NCI-H69 (cell line): ENCODE results near the gene CD40.
"Not testable (repeated sequence)": the region's sequence is repeated elsewhere in the genome, so short reads cannot be mapped to it uniquely, and the experiment has no call there.

Experiments
- DNase-seq: peaks from one replicate; lab custom pipeline; 2025; lab: John Stamatoyannopoulos, UW

Gene CD40

DNA sequence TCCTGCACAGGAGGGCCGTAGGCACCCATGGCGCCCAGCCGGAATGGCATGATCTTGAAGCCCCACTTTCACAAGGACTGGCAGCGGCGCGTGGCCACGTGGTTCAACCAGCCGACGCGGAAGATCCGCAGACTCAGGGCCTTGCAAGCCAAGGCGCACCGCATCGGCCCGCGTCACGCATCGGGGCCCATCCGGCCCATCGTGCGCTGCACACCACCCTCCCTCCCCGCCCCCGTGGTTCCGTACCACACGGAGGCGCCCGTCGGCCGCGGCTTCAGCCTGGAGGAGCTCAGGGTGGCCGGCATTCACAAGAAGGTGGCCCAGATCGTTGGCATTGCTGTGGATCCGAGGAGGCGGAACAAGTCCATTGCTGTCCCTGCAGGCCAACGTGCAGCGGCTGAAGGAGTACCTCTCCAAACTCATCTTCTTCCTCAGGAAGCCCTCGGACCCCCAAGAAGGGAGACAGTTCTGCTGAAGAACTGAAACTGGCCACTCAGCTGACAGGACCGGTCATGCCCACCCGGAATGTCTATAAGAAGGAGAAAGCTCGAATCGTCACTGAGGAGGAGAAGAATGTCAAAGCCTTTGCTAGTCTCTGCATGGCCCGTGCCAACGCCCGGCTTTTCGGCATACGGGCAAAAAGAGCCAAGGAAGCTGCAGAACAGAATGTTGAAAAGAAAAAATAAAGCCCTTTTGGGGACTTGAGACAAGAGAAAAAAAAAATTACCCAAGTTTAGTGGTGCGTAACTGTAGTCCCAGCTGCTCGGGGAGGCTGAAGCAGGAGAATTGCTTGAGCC lies 18.4 kb upstream of the CD40 start:
- DNase-seq, result no peak

DNA sequence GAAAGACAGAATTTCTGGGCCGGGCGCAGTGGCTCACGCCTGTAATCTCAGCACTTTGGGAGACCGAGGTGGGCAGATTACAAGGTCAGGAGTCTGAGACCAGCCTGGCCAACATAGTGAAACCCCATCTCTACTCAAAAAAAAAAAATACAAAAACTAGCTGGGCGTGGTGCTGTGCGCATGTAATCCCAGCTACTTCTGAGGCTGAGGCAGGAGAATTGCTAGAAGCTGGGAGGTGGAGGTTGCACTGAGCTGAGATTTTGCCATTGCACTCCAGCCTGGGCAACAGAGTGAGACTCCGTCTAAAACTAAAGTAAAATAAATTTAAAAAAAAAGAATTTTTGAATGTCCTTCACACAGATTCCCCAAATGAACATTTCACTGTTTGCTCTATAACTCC lies 17.7 kb upstream of the CD40 start:
- not testable (repeated sequence) for DNase-seq

DNA sequence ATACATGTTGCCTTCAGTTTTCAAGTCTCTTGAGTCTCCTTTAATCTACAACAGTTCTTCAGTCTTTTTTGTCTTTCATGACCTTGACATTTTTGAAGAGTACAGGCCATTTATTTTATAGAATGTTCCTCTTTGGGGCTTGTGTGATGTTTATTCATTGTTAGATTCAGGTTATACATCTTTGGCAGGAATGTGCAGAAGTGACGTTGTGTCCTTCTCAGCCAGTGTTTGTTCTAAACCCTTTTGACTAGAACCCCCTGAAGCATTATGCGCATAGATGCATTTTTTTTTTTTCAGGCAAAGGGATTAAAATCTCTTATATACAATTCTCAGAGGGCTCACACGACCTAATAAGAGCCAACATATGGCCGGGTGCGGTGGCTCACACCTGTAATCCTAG lies 17.1 kb upstream of the CD40 start:
- DNase-seq, result no peak

DNA sequence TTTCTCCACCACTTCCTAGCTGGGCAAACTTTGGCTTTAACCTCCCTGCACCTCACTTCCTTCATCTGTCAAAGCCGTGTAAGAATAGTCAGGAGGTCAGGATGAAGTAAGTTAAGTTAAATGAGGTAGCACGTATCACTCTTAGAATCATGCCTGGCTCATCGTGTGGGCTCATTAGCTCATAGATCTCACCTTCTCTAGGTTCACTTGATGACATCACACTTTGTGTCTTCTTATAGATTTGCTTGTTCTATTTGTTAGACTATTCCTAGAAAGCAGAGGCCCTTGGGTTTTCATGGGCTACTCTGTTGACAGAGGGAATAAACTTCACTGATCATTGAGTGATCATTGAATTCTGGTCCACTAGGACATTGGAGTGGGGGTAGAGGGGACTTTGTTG lies 16.2 kb upstream of the CD40 start:
- DNase-seq, result no peak

DNA sequence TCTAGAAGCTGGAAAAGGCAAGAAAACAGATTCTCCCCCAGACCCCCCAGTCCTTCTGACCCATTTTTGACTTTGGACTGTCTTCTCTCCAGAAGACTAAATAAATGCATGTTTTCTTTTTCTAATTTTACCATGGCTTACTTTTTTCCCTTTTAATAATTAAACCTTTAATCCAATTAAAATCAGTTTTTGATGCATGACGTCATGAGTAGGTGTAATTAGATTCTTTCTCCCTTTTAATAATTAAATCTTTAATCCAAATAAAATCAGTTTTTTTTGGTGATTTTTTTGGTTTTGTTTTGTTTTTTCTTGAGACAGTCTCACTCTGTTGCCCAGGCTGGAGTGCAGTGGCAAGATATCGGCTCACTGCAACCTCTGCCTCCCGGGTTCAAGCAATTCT lies 15.2 kb upstream of the CD40 start:
- no peak for DNase-seq

DNA sequence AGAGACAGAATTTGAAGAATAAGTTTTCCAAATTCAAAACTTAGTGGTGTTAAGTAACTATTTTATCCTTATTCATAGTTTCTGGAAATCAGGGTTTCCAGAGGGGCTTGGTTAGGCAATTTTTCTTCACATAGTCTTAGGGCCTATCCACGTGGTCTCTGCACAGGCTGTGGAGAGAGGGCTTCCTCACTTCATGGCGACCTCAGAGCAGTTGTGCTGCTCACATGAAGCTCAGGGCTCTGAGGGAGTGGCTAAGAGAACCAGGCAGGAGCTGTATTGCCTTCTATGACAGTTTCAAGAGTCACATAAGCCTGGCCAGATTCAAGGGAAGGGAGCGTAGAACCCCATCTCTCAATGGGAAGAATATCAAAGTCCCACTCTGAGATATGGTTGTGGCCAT lies 13.9 kb upstream of the CD40 start:
- DNase-seq, result no peak

DNA sequence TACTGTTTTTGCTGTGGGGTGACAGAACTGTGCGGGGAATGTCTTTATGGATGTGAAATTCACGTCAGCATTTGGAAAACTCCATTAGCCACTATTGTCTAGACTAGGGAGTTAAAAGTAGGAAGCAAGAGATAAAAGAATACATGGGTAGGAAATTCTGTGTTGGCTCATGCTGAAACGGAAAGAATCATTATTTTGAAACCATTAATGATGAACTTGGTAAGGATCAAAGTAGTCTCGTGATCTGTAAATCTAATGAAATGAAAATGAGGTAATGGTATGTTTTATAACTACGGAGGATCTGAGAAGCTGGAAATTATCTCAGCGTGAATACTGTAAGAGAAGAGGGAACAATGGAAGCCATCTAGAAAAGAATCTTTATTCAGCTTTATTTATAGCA lies 11.1 kb upstream of the CD40 start:
- no peak for DNase-seq

DNA sequence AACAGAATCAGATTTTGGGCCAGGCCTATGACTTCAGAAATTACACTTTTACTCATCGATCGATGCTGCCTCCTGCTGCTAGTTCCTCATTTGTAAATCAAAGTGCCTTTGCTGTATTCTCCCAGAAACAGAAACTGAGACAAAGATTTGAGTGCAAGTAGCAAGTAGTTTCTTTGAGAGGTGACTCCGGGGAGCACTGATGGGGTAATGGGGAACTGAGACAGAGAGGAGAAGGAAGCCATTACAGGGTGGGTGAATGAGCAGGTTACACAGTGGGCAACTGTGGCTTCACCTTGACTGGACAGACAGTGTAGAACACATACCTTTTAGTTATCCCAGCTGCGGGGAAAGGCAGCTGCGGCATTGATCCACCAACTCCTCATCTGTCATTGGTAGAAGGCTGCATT lies 9.7 kb upstream of the CD40 start:
- no peak for DNase-seq

DNA sequence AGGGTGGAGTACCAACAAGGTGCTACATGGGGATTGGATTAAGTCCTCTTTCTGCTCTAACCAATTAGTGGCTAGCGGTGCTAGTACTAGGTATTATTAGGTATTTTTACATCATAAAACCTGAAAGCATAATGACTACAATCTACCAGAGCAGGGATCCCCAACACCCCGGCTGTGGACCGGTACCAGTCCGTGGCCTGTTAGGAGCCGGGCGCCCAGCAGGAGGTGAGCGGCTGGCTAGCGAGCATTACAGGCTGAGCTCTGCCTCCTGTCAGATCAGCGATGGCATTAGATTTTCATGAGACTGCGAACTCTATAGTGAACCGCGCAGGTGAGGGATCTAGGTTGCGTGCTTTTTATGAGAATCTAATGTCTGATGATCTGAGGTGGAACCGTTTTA lies 9.1 kb upstream of the CD40 start:
- no peak for DNase-seq

DNA sequence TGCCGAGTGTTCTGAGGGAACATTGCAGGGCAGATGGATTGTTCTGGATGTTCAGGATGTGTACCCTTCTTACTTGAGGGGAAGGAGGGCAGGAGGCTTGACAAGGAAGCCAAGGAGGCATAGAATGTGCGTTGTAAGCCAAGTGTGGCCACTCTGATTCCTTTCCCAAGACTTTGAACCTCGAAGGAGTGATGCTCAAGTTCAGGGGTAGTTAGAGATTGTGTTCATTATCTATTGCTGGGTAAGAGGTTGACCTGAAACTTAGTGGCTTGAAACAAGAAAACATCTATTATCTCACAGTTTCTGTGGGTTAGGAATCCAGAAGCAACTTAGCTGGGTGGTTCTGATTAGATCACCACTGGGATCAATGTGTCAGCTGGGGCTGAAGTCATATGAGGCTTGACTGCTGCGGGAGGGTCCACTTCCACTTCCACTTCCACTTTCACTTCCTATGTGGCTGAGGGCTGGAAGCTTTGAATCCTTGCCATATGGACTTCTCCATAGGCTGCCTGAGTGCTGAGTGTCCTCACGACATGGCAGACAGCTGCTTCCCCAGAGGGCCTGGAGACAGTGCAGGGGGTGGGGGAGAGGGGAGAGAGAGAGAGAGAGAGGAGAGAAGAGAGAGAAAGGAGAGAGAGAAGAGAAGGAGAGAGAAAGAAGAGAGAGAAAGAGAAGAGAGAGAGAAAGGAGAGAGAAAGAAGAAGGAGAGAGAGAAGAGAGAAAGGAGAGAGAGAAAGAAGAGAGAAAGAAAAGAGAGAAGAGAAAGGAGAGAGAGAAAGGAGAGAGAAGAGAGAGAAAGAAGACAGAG lies 6.9 kb upstream of the CD40 start:
- no peak for DNase-seq

DNA sequence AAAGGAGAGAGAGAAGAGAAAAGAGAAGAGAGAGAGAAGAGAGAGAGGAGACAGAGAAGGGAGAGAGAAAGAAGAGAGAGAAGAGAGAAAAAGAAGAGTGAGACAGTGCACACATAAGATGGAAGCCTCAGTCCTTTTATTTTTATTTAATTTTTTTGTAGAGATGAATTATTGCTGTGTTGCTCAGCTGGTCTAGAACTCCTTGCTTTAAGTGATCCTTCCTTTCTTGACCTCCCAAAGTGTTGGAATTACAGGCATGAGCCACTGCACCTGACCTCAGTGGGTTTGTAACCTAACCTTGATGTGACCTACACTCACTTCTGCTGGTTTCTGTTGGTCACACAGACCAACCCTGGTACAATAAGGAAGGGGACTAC lies 6.3 kb upstream of the CD40 start:
- no peak for DNase-seq

DNA sequence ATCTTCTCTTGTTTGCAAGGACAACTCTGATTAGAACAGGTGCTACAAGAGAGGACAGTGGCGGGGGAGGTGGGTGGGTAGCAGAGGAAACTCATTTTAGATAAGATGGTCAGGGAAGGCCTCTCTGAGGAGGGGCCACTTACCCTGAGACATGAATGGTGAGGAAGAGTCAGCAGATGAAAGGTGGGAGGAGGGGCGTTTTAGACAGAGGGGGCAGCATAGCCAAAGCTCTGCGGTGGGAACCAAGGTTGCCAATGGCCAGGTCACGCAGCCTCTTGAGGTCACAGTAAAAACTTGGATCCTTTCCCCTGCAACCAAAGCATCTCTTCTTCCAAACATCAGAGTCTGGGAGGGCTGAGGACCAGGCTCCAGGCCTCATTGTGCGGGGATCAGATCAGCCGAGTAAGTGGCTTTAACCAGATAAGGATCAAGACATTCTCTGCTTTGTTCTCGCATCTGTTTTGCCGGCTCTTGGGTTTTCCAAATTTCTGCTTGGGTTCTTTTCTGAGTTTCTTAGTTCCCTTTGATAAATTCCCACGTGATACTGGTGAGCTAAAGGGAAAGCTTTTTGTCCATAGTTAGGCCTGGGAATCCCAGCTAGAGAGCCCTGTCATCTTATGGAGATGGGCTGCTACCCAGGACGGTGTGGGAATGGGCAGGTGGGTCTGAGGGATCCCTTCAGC lies 5.5 kb upstream of the CD40 start:
- no peak for DNase-seq

DNA sequence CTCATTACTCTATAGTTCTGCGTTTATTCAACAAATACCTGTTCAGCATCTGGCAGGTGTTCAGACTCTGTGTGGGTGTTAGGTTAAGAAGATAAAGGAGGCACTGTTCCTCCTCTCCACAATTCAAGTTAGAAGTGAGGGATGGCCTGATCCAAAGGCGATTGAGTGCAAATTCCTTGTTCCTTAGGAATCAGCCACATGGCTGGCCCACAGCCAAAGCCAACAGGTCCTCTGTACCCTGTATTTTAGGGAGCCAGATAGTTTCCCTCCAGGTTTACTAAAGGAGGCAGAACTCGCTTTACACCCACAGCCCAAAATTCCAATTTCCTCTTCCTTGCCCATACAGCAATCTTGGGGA lies 5.0 kb upstream of the CD40 start:
- DNase-seq, result no peak

DNA sequence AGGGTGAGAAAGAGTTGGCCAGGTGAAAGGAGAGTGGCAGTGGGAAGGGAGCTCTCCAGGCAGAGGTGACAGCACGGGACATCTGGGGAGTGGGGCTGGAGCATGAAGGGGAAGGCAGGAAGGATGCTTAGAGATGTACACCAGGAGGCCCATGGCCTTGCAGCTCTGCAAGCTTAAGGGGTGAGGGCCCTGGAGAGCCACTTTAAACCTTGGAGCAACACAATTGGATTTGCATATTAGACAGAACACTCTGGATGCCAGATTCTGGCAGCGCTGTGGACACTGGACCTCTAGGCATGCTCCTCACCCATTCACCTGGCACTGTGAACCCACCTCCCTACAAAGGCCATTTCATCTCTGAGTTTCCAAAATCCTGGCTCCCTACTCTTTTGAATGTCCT lies 3.7 kb upstream of the CD40 start:
- no peak for DNase-seq

DNA sequence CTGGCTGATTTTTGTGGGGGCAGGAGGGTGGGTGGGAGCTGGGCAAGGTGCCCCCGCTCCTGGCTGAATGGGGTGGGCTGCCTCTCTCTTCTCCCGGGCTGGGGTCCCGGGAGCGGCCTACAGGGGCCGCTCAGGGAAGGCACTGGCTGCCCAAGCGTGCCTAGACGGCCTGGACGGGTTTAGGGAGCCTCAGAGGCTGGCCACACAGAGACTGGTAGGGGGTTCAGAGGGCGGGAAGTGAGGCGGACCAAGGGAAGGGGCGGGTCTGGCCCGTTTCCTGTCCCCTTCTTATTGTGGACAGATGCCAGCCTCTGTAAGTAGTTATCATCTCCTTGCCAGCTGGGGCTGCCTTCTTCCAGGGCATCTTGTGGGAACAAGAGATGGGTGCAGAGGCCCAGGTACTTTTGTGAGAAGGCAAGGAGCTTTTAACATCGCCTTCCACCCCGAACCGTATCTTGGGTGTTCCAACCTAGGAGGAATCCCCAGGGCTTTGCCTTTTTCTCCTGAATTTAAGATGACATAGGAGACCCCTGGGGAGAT lies 437 bp downstream of the CD40 start:
- peak; percentile 10 for DNase-seq

DNA sequence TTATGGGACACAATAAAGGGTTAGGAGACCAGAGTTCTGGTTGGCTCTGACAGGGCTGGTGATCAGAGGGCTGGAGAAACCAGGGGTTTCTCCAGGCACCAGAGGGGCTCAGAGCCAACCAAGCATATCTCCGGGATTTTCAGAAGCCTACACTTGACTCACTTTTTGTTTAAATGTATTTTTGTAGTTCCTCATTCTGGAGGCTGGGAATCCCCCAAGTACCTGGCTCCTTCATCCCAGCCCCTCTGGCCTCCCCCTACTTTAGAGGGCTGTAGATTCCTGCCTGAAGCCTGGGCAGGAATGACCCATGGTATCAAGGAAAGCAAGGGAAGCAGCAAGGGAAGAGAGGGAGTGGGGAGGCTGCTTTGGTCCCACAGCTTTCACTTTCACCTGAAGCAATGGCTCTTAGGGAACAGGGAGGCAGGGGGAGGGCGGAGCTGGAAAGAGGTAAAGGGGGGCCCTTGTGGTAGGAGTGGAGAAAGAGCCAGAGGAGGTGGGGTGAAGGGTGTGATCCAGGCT lies 973 bp downstream of the CD40 start:
- no peak for DNase-seq

DNA sequence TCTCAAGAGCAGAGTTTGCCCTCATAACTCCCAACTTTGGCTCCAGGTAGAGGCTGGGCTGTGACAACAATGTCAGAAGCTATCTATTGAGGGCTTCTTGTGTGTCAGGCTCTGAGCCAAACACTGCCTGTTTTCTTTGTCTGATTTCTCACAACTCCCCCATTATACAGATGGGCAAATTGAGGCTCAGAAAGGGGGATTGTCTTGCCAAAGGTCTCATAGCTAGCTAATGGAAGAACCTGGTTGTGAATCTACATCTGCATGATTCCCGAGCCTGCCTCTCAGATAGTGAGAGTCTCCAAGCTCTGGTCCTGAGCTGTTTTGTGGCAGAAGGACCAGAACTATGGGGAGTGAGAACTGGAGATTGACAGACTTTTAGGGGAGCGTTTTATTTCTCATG lies 1.4 kb downstream of the CD40 start:
- DNase-seq, result no peak

DNA sequence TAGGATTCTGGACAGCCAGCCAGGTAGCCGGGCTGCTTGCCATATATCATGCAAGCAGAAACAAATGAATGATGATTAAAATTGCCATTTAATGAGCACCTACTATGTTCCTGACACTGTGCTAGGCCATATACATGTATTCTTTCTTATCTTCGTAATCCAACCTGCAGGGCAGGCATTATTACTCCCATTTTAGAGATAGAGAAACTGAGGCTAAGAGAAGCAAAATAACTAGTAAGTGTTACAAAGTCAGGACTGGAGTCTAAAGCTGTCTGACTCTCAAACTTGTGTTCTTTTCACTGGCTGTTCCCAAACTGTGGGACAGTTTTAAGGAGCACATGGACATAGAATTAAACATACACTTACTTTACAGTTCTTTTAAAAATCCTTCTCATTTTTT lies 2.0 kb downstream of the CD40 start:
- DNase-seq, result no peak

DNA sequence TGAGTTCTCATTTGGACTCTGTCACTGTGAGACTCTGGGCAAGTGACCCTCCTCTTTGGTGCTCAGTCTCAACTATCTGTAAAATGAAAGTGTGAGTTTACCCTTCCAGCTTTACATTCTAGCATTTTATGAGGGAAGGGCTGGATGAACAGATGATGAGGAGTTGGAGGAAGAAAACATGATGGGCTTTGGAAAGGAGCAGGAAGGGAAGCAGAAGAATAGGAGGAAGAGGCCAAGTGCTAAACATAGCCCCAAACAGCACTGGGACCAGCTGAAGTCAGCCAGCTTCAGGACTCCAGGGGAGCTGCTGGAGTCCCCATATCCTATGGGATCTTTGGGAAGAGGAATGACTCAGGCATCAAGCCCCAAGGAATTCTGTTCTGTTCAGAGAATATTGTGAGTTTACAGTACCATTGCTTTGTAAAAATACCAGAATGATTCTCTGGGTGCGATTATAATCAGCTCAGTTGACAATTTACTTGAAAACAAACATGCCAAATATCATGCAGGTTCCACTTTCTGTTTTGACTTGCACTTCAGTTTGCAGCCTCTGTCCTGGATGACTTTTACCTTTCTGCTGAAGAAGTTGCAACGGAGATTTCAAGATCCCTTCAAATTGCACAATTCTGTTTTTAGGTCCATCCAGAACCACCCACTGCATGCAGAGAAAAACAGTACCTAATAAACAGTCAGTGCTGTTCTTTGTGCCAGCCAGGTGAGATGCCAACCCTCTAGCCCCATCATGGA lies 3.2 kb downstream of the CD40 start:
- no peak for DNase-seq

DNA sequence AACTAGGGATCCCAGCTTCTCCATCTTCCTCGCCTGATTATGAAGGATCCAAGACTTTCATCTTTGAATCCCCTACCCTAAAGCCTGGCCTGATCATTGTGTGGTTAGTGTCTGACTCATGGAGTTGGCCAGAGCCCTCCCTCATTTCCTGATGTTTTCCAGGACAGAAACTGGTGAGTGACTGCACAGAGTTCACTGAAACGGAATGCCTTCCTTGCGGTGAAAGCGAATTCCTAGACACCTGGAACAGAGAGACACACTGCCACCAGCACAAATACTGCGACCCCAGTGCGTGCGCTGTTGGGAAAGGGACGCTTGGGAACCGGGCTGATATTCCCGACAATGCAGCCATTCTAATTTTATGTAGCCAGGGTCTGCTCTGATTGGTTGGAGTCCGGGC lies 4.0 kb downstream of the CD40 start:
- DNase-seq, result no peak

DNA sequence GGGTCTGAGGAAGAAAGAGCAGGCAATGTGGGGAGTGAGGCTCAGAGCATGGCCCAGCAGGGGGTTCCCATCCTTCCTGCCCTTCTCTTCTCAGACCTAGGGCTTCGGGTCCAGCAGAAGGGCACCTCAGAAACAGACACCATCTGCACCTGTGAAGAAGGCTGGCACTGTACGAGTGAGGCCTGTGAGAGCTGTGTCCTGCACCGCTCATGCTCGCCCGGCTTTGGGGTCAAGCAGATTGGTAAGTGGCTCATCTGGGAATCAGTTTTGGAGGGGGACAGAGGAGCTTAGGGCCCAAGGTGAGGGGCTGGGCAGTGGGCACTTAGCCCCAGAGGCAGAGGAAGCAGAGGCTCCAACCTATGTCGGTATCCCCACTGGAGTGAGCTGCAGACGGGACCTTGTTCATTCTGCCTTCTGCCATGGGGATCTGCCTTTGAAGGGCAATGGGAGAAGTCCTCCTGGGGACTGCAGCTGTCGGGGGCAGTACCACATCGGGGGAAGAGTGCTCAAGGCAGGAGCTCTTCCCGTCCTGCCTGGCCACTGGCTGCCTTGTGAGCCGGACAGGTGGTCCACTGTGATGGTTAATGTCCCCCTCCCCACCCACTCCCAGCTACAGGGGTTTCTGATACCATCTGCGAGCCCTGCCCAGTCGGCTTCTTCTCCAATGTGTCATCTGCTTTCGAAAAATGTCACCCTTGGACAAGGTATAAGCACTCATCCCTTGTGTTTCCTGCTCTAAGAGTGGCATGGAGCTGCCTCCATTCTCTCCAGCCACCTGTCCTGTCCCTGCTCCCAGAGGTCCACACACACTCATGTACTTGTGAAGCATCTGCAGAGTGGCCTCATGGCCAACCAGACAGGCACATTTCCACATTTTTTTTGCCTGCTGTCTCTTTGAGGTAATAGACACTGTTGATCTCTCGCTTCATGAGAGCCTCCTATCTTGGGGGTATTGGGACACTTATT lies 4.7 kb downstream of the CD40 start:
- DNase-seq, result no peak
